NCI-H1417 (cell line): ENCODE results near the gene BMP5.
"Not testable (repeated sequence)": the region's sequence is repeated elsewhere in the genome, so short reads cannot be mapped to it uniquely, and the experiment has no call there.

ENCODE experiments used
- DNase-seq, 3 experiments: peaks; one replicate each; lab custom pipeline; 2025; lab: John Stamatoyannopoulos, UW

The BMP5 gene

GRCh38 chr6:55875400-55875799 is at the start of gene BMP5:
Gene BMP5 (minus strand): TSS chr6:55875590. CDS start chr6:55874865, 725 bp downstream.
- DNase-seq, result peak; percentile 6 to 89 (median 72)

- no peak for DNase-seq
These were observed 47.0 kb upstream of the BMP5 start for GRCh38 chr6:55922406-55922805.

- DNase-seq, result no peak
These were observed 44.4 kb upstream of the BMP5 start for GRCh38 chr6:55919716-55920308.

GRCh38 chr6:55918639-55919038 is 43.2 kb upstream of the BMP5 start:
- no peak for DNase-seq

- no peak for DNase-seq
These were observed 42.5 kb upstream of the BMP5 start for GRCh38 chr6:55917751-55918415.

GRCh38 chr6:55916188-55916587 is 40.8 kb upstream of the BMP5 start:
- no peak for DNase-seq

- DNase-seq, result peak in 1 of 3 experiments; percentile 41
These were observed 38.1 kb upstream of the BMP5 start for GRCh38 chr6:55913228-55914195.

GRCh38 chr6:55910466-55910865 is 35.1 kb upstream of the BMP5 start:
- not testable (repeated sequence) for DNase-seq

- not testable (repeated sequence) for DNase-seq
These were observed 34.5 kb upstream of the BMP5 start for GRCh38 chr6:55909911-55910310.

- no peak for DNase-seq
These were observed 27.4 kb upstream of the BMP5 start for GRCh38 chr6:55902796-55903195.

- no peak for DNase-seq
These were observed 26.4 kb upstream of the BMP5 start for GRCh38 chr6:55901765-55902270.

- DNase-seq, result no peak
These were observed 23.0 kb upstream of the BMP5 start for GRCh38 chr6:55898342-55898741.

- DNase-seq, result no peak
These were observed 22.0 kb upstream of the BMP5 start for GRCh38 chr6:55897346-55897745.

- peak in 1 of 3 experiments; percentile 41 for DNase-seq
These were observed 20.8 kb upstream of the BMP5 start for GRCh38 chr6:55895972-55896730.

- no peak for DNase-seq
These were observed 17.5 kb upstream of the BMP5 start for GRCh38 chr6:55892749-55893357.

GRCh38 chr6:55888917-55889316 is 13.5 kb upstream of the BMP5 start:
- no peak for DNase-seq

GRCh38 chr6:55886185-55886836 is 10.9 kb upstream of the BMP5 start:
- DNase-seq, result peak; percentile 14 to 74 (median 47)

GRCh38 chr6:55882718-55883569 is 7.6 kb upstream of the BMP5 start:
- DNase-seq, result no peak

- DNase-seq, result no peak
These were observed 1.9 kb upstream of the BMP5 start for GRCh38 chr6:55877283-55877682.

GRCh38 chr6:55874316-55874715 is 1.1 kb downstream of the BMP5 start:
- DNase-seq, result no peak
